HCT116 (cell line): ENCODE results near the gene LRRC4C. TPM values are rescaled to one million over a fixed set of nuclear protein-coding genes. Genes with fewer than 3 reads are reported as not detected.

ENCODE experiments used
- ATAC-seq: fragments of 200-7000 bp; cut with Tn5 transposase; 2 replicates; pipeline ENCODE4 v1.9.1; 2020; ENCODE audit warnings: mild to moderate bottlenecking, moderate library complexity
- BruUV-seq: library from RNA; stranded (reverse); fragments of 400-500 nt; replicated peaks from 2 replicates; lab custom pipeline; 2021; lab: Mats Ljungman, UMichigan
- CTCF ChIA-PET: fragments of 300-600 bp; sonication (Branson Sonifier 250); formaldehyde crosslinking; loops from one replicate; lab custom pipeline; 2021; ENCODE audit warnings: antibody characterized with exemption; lab: Charles Lee
- POLR2A ChIA-PET: fragments of 300-600, 350-600 bp; sonication (Branson Sonifier 250); formaldehyde crosslinking; loops from one replicate; lab custom pipeline; 2021; ENCODE audit warnings: antibody characterized with exemption; lab: Charles Lee
- RAD21 ChIA-PET, 2 experiments: fragments of 300-600 bp; sonication (Branson Sonifier 250); formaldehyde crosslinking; loops; one replicate each; lab custom pipeline; 2023; ENCODE audit warnings: low total read pairs in 2 of 2; ENCODE audit not compliant: uncharacterized antibody in 2 of 2, unreplicated experiment in 2 of 2, low non-redundant PET in 1 of 2; lab: Charles Lee
- DNase-seq: peaks from one replicate; pipeline ENCODE4 v3.0.0-alpha.2; 2010; ENCODE audit warnings: low read depth, low spot score
- H2AFZ ChIP-seq: fragments of 200-600 bp; shearing (Covaris generic), sonication (generic); 2 replicates; pipeline ENCODE4 v1.6.1; 2017; ENCODE audit warnings: low read depth, mixed run types, mixed read lengths, antibody characterized with exemption, low read length; ENCODE audit not compliant: poor library complexity, severe bottlenecking
- H3K27ac ChIP-seq: 2 replicates; pipeline ENCODE4 v1.5.1; 2012; ENCODE audit warnings: low read depth, low read length
- H3K27me3 ChIP-seq: fragments of 200-600 bp; sonication (generic); 2 replicates; pipeline ENCODE4 v1.6.1; 2016; ENCODE audit warnings: mixed run types, low read length, mixed read lengths; ENCODE audit not compliant: insufficient read depth
- H3K36me3 ChIP-seq, 2 experiments: fragments of 200-500 bp in 1 of 2; fragments of 200-600 bp in 1 of 2; sonication (Bioruptor generic) in 1 of 2; sonication (generic) in 1 of 2; 2 replicates each; pipeline versions ENCODE4 v1.5.1 to v1.6.1; 2014 to 2016; ENCODE audit warnings: low read length in 2 of 2, inconsistent platforms in 1 of 2, mixed read lengths in 1 of 2, mixed run types in 1 of 2; ENCODE audit not compliant: insufficient read depth in 2 of 2, control insufficient read depth in 1 of 2
- H3K4me1 ChIP-seq, 2 experiments: fragments of 200-600 bp in 1 of 2; sonication (generic) in 1 of 2; 2 replicates each; pipeline versions ENCODE4 v1.5.1 to v1.6.1; 2012 to 2017; ENCODE audit warnings: low read length in 2 of 2, inconsistent platforms in 1 of 2, mild to moderate bottlenecking in 1 of 2, mixed read lengths in 1 of 2, mixed run types in 1 of 2, moderate library complexity in 1 of 2; ENCODE audit not compliant: insufficient read depth in 2 of 2, control insufficient read depth in 1 of 2
- H3K4me2 ChIP-seq: fragments of 200-600 bp; sonication (generic); 2 replicates; pipeline ENCODE4 v1.6.1; 2017; ENCODE audit warnings: mixed run types, low read length, mixed read lengths
- H3K4me3 ChIP-seq, 2 experiments: fragments of 200-600 bp in 1 of 2; sonication (generic) in 1 of 2; replicated peaks in 1 of 2; 2 replicates each; pipeline ENCODE4 v1.5.1; 2011 to 2016; ENCODE audit warnings: low read length in 2 of 2, control low read depth in 1 of 2, low read depth in 1 of 2, mild to moderate bottlenecking in 1 of 2, mixed read lengths in 1 of 2, mixed run types in 1 of 2
- H3K79me2 ChIP-seq: fragments of 200-600 bp; sonication (generic); 2 replicates; pipeline ENCODE4 v1.6.1; 2017; ENCODE audit warnings: mild to moderate bottlenecking, mixed run types, low read length, moderate library complexity, mixed read lengths; ENCODE audit not compliant: insufficient read depth
- H3K9ac ChIP-seq: fragments of 200-600 bp; sonication (generic); 2 replicates; pipeline ENCODE4 v1.6.1; 2016; ENCODE audit warnings: low read length, mixed read lengths
- H3K9me2 ChIP-seq: fragments of 200-600 bp; sonication (generic), shearing (Covaris generic); 2 replicates; pipeline ENCODE4 v1.6.1; 2017; ENCODE audit warnings: mixed run types, mild to moderate bottlenecking, moderate library complexity; ENCODE audit not compliant: insufficient read depth
- H3K9me3 ChIP-seq, 2 experiments: fragments of 200-500 bp in 1 of 2; fragments of 200-600 bp in 1 of 2; sonication (Bioruptor generic) in 1 of 2; sonication (generic) in 1 of 2; 2 replicates each; pipeline ENCODE4 v1.6.1; 2014 to 2017; ENCODE audit warnings: low read length in 2 of 2, mixed read lengths in 2 of 2, inconsistent platforms in 1 of 2, low read depth in 1 of 2, mild to moderate bottlenecking in 1 of 2, mixed run types in 1 of 2, moderate library complexity in 1 of 2; ENCODE audit not compliant: control insufficient read depth in 1 of 2, insufficient read depth in 1 of 2
- H4K20me1 ChIP-seq: fragments of 200-600 bp; sonication (generic), shearing (Covaris generic); 2 replicates; pipeline ENCODE4 v1.6.1; 2017; ENCODE audit warnings: mixed run types, mild to moderate bottlenecking, moderate library complexity; ENCODE audit not compliant: insufficient read depth
- ELF1 ChIP-seq: IDR thresholded peaks from 2 replicates; pipeline ENCODE4 v1.6.1; 2012; ENCODE audit warnings: low read depth, borderline replicate concordance
- EZH2 ChIP-seq: fragments of 200-600 bp; sonication (generic); IDR thresholded peaks from 2 replicates; pipeline ENCODE4 v1.6.1; 2017; ENCODE audit warnings: antibody characterized with exemption, mixed run types
- EZH2phosphoT487 ChIP-seq: fragments of 200-600 bp; IDR thresholded peaks from 2 replicates; pipeline ENCODE4 v1.6.1; 2018; ENCODE audit warnings: antibody characterized with exemption, borderline replicate concordance
- RAD21 ChIP-seq: IDR thresholded peaks from 2 replicates; pipeline ENCODE4 v1.6.1; 2012; ENCODE audit warnings: low read depth, mild to moderate bottlenecking
- TCF7L2 ChIP-seq: IDR thresholded peaks from 2 replicates; pipeline ENCODE4 v1.7.0; 2011; ENCODE audit warnings: borderline replicate concordance, inconsistent platforms; ENCODE audit not compliant: insufficient read depth, insufficient read length; ENCODE audit errors: extremely low read depth
- intact Hi-C: fragments of 100-400 bp; cut with micrococcal nuclease; formaldehyde crosslinking; loops from 2 replicates; pipeline ENCODE4 v1.10.0; 2022
- total RNA-seq: library from RNA; stranded (reverse); gene quantifications from one replicate; pipeline ENCODE4 v1.2.1, GENCODE V29; 2021; ENCODE audit not compliant: unreplicated experiment

Gene LRRC4C
- total RNA-seq, 1 experiment from 2014 or later = not detected

DNA sequence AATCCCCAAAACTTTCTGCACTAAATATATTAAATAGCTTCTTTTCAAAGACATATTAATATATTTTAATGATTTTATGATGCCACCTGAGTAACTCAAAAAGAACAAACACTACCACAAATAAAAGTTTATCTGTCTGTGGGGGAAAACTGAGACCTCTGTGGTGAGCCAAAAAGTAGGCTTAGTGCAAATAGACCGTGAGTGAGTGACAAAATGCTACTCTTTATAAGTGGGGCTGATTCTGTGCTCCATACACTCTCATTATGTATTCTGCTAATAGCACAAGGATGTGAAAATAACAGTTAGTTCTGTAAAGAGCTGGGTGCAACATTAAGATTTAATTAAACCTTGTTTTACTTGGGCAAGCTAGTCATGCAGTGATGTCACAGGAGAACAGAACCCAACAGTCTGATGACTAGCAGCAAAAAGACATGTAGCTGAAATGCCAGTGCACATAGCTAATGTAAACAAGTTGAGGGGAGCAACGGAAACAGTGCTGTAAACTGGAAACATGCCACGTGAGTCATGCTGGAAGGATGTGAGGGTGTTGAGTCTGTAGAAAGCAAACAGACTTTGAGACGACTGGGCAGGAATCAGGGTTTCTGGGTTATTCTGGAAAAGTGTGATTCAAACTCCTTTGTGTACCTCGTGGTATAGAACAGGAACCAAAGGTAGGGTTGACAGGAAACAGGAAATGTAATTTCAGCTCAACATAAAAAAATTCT is 1130.4 kb downstream of the LRRC4C start:
- Histone ChIP-seq H3K9me3 (peaks cover 8 to 13% of the 10 kb centered on the region in 2 experiments; a peak in 2 of 4 replicates), H2AFZ (no peak overlapping the region), H3K9me2 (no peaks in the 10 kb centered on the region), H3K9ac (no peak overlapping the region), H4K20me1 (no peaks in the 10 kb centered on the region), H3K27ac (no peak overlapping the region), H3K79me2 (no peaks in the 10 kb centered on the region), H3K4me2 (no peak overlapping the region), H3K27me3 (no peaks in the 10 kb centered on the region), H3K36me3 (no peaks in the 10 kb centered on the region), H3K4me3 (no peak overlapping the region), H3K4me1 (no peaks in the 10 kb centered on the region)
- POLR2A ChIA-PET = no interaction called here
- intact Hi-C loops = no loop called here
- RAD21 ChIA-PET = no interaction called here
- BruUV-seq = no TSS peak
- TF ChIP-seq TCF7L2 = peak; percentile 66
- no peak for TF ChIP-seq EZH2phosphoT487
- ATAC-seq (no peak), DNase-seq (no peak)
- CTCF ChIA-PET = no interaction called here

DNA sequence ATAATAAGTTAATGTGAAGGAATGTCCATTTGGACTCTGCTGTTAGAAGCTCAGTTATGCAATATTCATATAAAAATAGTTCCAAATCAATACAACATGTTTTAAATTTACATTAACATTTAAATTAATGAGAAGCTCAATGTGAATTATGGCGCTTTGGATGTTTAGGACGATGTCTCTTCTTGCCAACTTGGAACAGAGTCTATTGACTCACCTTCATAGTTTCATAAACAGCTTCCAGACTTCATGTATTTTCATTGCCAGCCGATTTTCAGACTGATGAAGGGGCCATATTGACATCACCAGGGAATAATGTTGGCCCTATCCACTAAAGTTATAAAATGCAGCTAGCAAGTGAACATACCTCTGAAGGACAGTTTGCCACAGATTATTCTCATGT is 1136.2 kb downstream of the LRRC4C start:
- ChIA-PET RAD21 (no interaction called here), POLR2A (no interaction called here), CTCF (no interaction called here)
- Histone ChIP-seq H3K9me2 (no peaks in the 10 kb centered on the region), H3K4me1 (no peaks in the 10 kb centered on the region), H4K20me1 (no peaks in the 10 kb centered on the region), H3K27me3 (no peaks in the 10 kb centered on the region), H3K36me3 (no peaks in the 10 kb centered on the region), H3K4me3 (no peak overlapping the region), H3K9me3 (peaks cover 0 to 15% of the 10 kb centered on the region in 2 experiments; a peak in 2 of 4 replicates), H2AFZ (no peak overlapping the region), H3K27ac (no peak overlapping the region), H3K79me2 (no peaks in the 10 kb centered on the region), H3K4me2 (no peak overlapping the region)
- ATAC-seq (no peak), DNase-seq (no peak)
- intact Hi-C loops = no loop called here
- TF ChIP-seq EZH2 = no peak
- no peak for TF ChIP-seq ELF1
- no peak for TF ChIP-seq RAD21
- TF ChIP-seq, all 23 proteins: peak for 0
- BruUV-seq = no TSS peak
- no peak overlapping the region for H3K9ac ChIP-seq
